ENCODE data around the gene FAH. TPM values are rescaled to one million over a fixed set of nuclear protein-coding genes. Genes with fewer than 3 reads are reported as not detected.

FAH gene
- total and polyA plus RNA-seq, 10 of the 15 experiments (the other 5 are each of a cell fraction or from before 2014, with no cell fraction given): 36.3 to 121 (median 62.0) TPM

GRCh38 chr15:80233581-80233980 is 80.8 kb downstream of the FAH start:
- Histone ChIP-seq H4K20me1 (ENCODE audit: control insufficient read depth, insufficient read depth) (no peaks in the 10 kb centered on the region), H3K79me2 (ENCODE audit: control insufficient read depth, insufficient read depth, low read length) (no peaks in the 10 kb centered on the region), H3K9ac (ENCODE audit: control insufficient read depth, insufficient read depth, low read length) (no peak overlapping the region), H3K27me3 (replicated peaks in 1 of 2; ENCODE audit: control insufficient read depth in 2 of 2, insufficient read depth in 2 of 2, low read length in 1 of 2) (no peaks in the 10 kb centered on the region; a peak in 1 of 4 replicates), H3K4me1 (ENCODE audit: control insufficient read depth, insufficient read depth, low read length) (no peaks in the 10 kb centered on the region), H2AFZ (ENCODE audit: control insufficient read depth, low read depth, low read length) (no peak overlapping the region), H3K27ac (ENCODE audit: control insufficient read depth, insufficient read depth) (no peak overlapping the region), H3K4me3 (no peak overlapping the region), H3K9me3 (replicated peaks; ENCODE audit: control insufficient read depth, insufficient read depth, low read length) (no peaks in the 10 kb centered on the region), H3K36me3 (ENCODE audit: control insufficient read depth in 2 of 2, insufficient read depth in 2 of 2, low read length in 1 of 2) (no peaks in the 10 kb centered on the region), H3K4me2 (ENCODE audit: control insufficient read depth, insufficient read depth) (no peak overlapping the region)
- intact Hi-C loops (cut with micrococcal nuclease; ENCODE audit: unreplicated experiment): no loop called here
- ChIA-PET RAD21 (ENCODE audit: unreplicated experiment) (no interaction called here), CTCF (interaction anchor here (0.8 kb wide), 1 partner anchor 850 kb away, joined by 3 read pairs; no protein-coding TSS in a partner anchor), POLR2A (no interaction called here), SMC1A (ENCODE audit: uncharacterized antibody, unreplicated experiment) (no interaction called here)
- DNase-seq (ENCODE audit: low read depth, low spot score): no peak
- no peak for FAIRE-seq
- no TSS peak for BruUV-seq (replicated peaks)
- no peak for ATAC-seq
- in situ Hi-C loops (cut with MboI): no loop called here
- 65% methylated on average over 9 of the region's 9 CpGs for WGBS (ENCODE audit: insufficient coverage, insufficient replicate concordance, low lambda C conversion rate, missing lambda C conversion rate)
- TF ChIP-seq KAT2A (conservative IDR thresholded peaks at IDR 0.05; ENCODE audit: control insufficient read depth, low read depth, low read length) (no peak), PAX5 (IDR thresholded peaks at IDR 0.05; ENCODE audit: borderline replicate concordance, low read depth, low read length) (no peak), SPI1 (IDR thresholded peaks at IDR 0.05; ENCODE audit: borderline replicate concordance, insufficient read depth, low read depth, low read length) (no peak), CBX5 (IDR thresholded peaks at IDR 0.05; ENCODE audit: low read depth) (no peak), BHLHE40 (IDR thresholded peaks at IDR 0.05; ENCODE audit: borderline replicate concordance in 1 of 2, low read depth in 2 of 2, low read length in 1 of 2) (no peak), FOXK2 (IDR thresholded peaks at IDR 0.05) (no peak), ZBTB4 (CRISPR knock-in tag; IDR thresholded peaks at IDR 0.05) (no peak), HDAC2 (IDR thresholded peaks at IDR 0.05) (no peak), ASH2L (IDR thresholded peaks at IDR 0.05; ENCODE audit: borderline replicate concordance, low read depth) (no peak), SKIL (IDR thresholded peaks at IDR 0.05; ENCODE audit: low read depth, poor library complexity, severe bottlenecking) (no peak), IRF4 (IDR thresholded peaks at IDR 0.05; ENCODE audit: low read depth, low read length) (no peak), RAD21 (IDR thresholded peaks at IDR 0.05; ENCODE audit: insufficient read depth, low read depth, low read length) (no peak)
- TF ChIP-seq, protein P1, sequence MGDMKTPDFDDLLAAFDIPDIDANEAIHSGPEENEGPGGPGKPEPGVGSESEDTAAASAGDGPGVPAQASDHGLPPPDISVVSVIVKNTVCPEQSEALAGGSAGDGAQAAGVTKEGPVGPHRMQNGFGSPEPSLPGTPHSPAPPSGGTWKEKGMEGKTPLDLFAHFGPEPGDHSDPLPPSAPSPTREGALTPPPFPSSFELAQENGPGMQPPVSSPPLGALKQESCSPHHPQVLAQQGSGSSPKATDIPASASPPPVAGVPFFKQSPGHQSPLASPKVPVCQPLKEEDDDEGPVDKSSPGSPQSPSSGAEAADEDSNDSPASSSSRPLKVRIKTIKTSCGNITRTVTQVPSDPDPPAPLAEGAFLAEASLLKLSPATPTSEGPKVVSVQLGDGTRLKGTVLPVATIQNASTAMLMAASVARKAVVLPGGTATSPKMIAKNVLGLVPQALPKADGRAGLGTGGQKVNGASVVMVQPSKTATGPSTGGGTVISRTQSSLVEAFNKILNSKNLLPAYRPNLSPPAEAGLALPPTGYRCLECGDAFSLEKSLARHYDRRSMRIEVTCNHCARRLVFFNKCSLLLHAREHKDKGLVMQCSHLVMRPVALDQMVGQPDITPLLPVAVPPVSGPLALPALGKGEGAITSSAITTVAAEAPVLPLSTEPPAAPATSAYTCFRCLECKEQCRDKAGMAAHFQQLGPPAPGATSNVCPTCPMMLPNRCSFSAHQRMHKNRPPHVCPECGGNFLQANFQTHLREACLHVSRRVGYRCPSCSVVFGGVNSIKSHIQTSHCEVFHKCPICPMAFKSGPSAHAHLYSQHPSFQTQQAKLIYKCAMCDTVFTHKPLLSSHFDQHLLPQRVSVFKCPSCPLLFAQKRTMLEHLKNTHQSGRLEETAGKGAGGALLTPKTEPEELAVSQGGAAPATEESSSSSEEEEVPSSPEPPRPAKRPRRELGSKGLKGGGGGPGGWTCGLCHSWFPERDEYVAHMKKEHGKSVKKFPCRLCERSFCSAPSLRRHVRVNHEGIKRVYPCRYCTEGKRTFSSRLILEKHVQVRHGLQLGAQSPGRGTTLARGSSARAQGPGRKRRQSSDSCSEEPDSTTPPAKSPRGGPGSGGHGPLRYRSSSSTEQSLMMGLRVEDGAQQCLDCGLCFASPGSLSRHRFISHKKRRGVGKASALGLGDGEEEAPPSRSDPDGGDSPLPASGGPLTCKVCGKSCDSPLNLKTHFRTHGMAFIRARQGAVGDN (IDR thresholded peaks at IDR 0.05): no peak
- TF ChIP-seq, protein P2, sequence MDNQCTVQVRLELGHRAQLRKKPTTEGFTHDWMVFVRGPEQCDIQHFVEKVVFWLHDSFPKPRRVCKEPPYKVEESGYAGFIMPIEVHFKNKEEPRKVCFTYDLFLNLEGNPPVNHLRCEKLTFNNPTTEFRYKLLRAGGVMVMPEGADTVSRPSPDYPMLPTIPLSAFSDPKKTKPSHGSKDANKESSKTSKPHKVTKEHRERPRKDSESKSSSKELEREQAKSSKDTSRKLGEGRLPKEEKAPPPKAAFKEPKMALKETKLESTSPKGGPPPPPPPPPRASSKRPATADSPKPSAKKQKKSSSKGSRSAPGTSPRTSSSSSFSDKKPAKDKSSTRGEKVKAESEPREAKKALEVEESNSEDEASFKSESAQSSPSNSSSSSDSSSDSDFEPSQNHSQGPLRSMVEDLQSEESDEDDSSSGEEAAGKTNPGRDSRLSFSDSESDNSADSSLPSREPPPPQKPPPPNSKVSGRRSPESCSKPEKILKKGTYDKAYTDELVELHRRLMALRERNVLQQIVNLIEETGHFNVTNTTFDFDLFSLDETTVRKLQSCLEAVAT (IDR thresholded peaks at IDR 0.05): no peak
